ENCODE measurements around the gene XRCC5. TPM values are rescaled to one million over a fixed set of nuclear protein-coding genes. Genes with fewer than 3 reads are reported as not detected.

Gene XRCC5
- total RNA-seq, 1 donor from 2014 or later, result 284 TPM

DNA sequence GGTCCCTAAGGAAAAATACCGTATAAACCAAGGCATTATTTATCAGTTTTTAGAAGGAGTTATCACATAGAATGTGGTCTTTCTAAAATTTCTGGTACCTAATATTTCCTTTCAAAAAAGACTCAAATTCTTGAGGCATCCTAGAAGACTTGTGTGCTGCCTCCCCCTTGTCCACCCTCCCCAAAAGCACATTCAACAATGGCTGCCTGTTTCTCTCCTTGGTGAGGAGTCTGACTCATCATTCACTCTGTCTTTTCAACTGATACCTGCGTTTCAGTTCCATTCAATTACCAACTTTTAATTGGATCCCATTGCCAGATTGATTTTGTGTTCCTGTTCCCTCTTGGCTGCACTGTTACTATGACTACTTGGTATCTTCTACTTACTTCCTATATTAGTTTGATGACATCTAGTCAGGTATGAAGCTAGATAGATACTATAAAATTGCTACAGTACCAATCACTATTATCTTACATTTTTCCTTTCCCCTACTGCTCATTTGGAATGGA, 72.9 kb downstream of the XRCC5 start:
- Histone ChIP-seq H3K4me3 (ENCODE audit: low read depth, low read length) (no peak overlapping the region), H3K36me3 (ENCODE audit: control insufficient read depth, insufficient read depth, low read length) (no peaks in the 10 kb centered on the region), H3K27me3 (ENCODE audit: control insufficient read depth, insufficient read depth, low read length) (no peaks in the 10 kb centered on the region)
- DNase-seq (ENCODE audit: low read depth), result no peak
- TF ChIP-seq, protein P1, sequence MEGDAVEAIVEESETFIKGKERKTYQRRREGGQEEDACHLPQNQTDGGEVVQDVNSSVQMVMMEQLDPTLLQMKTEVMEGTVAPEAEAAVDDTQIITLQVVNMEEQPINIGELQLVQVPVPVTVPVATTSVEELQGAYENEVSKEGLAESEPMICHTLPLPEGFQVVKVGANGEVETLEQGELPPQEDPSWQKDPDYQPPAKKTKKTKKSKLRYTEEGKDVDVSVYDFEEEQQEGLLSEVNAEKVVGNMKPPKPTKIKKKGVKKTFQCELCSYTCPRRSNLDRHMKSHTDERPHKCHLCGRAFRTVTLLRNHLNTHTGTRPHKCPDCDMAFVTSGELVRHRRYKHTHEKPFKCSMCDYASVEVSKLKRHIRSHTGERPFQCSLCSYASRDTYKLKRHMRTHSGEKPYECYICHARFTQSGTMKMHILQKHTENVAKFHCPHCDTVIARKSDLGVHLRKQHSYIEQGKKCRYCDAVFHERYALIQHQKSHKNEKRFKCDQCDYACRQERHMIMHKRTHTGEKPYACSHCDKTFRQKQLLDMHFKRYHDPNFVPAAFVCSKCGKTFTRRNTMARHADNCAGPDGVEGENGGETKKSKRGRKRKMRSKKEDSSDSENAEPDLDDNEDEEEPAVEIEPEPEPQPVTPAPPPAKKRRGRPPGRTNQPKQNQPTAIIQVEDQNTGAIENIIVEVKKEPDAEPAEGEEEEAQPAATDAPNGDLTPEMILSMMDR (IDR thresholded peaks at IDR 0.05; ENCODE audit: insufficient read depth, low read length, poor library complexity, severe bottlenecking), result no peak

- Histone ChIP-seq H3K4me3 (ENCODE audit: low read depth, low read length) (no peak overlapping the region), H3K27me3 (ENCODE audit: control insufficient read depth, insufficient read depth, low read length) (no peaks in the 10 kb centered on the region), H3K36me3 (ENCODE audit: control insufficient read depth, insufficient read depth, low read length) (no peaks in the 10 kb centered on the region)
- TF ChIP-seq, protein P1 (IDR thresholded peaks at IDR 0.05; ENCODE audit: insufficient read depth, low read length, poor library complexity, severe bottlenecking), result no peak
- DNase-seq (ENCODE audit: low read depth), result no peak
These were observed 74.3 kb downstream of the XRCC5 start for GRCh38 chr2:216183462-216183861.

- no peak for DNase-seq (ENCODE audit: low read depth)
- H3K36me3 ChIP-seq (ENCODE audit: control insufficient read depth, insufficient read depth, low read length), result peaks cover 1% of the 10 kb centered on the region
- no peak overlapping the region for H3K4me3 ChIP-seq (ENCODE audit: low read depth, low read length)
- TF ChIP-seq, protein P1 (IDR thresholded peaks at IDR 0.05; ENCODE audit: insufficient read depth, low read length, poor library complexity, severe bottlenecking), result no peak
- no peaks in the 10 kb centered on the region for H3K27me3 ChIP-seq (ENCODE audit: control insufficient read depth, insufficient read depth, low read length)
These were observed 79.4 kb downstream of the XRCC5 start for GRCh38 chr2:216188559-216188850.

- Histone ChIP-seq H3K27me3 (ENCODE audit: control insufficient read depth, insufficient read depth, low read length) (no peaks in the 10 kb centered on the region), H3K4me3 (ENCODE audit: low read depth, low read length) (no peak overlapping the region), H3K36me3 (ENCODE audit: control insufficient read depth, insufficient read depth, low read length) (peaks cover 1% of the 10 kb centered on the region)
- TF ChIP-seq, protein P1 (IDR thresholded peaks at IDR 0.05; ENCODE audit: insufficient read depth, low read length, poor library complexity, severe bottlenecking), result no peak
- no peak for DNase-seq (ENCODE audit: low read depth)
These were observed 79.8 kb downstream of the XRCC5 start for GRCh38 chr2:216188956-216189355.

DNA sequence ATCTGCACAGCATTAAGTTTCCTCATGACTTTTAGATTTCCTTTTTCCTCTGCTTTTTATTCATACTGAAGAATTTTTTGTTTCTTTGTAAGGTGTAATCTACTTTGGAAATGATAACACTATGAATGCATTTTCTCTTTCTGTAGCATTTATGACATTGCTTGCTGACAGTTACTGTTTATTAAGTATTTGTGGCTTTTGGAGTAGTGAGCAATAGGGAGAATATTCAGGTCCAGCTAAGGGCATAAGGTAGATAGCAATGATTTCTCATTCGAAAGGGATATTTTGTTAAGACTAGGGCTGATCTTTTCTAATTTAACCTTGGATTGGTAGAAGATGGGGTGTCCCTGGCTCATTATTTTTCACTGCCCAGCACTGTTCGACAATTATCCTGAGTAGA, 80.3 kb downstream of the XRCC5 start:
- TF ChIP-seq, protein P1 (IDR thresholded peaks at IDR 0.05; ENCODE audit: insufficient read depth, low read length, poor library complexity, severe bottlenecking), result no peak
- H3K27me3 ChIP-seq (ENCODE audit: control insufficient read depth, insufficient read depth, low read length), result no peaks in the 10 kb centered on the region
- H3K4me3 ChIP-seq (ENCODE audit: low read depth, low read length), result no peak overlapping the region
- no peak for DNase-seq (ENCODE audit: low read depth)
- H3K36me3 ChIP-seq (ENCODE audit: control insufficient read depth, insufficient read depth, low read length), result peaks cover 1% of the 10 kb centered on the region

DNA sequence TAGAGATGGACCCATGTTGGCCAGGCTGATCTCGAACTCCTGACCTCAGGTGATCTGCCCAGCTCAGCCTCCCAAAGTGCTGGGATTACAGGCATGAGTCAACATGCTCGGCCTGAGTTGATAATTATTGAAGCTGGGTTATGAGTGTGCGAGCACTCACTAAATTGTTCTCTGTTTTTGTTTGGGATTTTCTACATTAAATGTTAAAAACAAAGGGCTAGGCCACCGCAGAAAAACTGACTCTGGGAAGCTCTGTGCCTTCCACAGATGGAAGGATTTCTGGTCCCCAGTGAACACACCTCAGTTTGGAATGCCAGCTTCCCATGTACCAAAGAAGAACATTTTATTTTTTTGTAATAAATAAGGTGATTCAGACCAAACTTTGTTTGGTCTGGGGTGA, 83.0 kb downstream of the XRCC5 start:
- TF ChIP-seq, protein P1 (IDR thresholded peaks at IDR 0.05; ENCODE audit: insufficient read depth, low read length, poor library complexity, severe bottlenecking), result no peak
- Histone ChIP-seq H3K36me3 (ENCODE audit: control insufficient read depth, insufficient read depth, low read length) (peaks cover 1% of the 10 kb centered on the region), H3K4me3 (ENCODE audit: low read depth, low read length) (no peak overlapping the region), H3K27me3 (ENCODE audit: control insufficient read depth, insufficient read depth, low read length) (no peaks in the 10 kb centered on the region)
- DNase-seq (ENCODE audit: low read depth), result no peak
